PC-9 (cell line): ENCODE data around the gene SGMS1. TPM values are rescaled to one million over a fixed set of nuclear protein-coding genes. Genes with fewer than 3 reads are reported as not detected.
A peak's percentile ranks its signal among the peaks of the same experiment; 100 is the strongest.

ENCODE experiments used
- BruUV-seq: library from RNA; stranded (reverse); fragments of 400-500 nt; replicated peaks from 2 replicates; lab custom pipeline; 2021; lab: Mats Ljungman, UMichigan
- CTCF ChIA-PET: fragments of 300-600 bp; sonication (Branson Sonifier 250); formaldehyde crosslinking; loops from one replicate; lab custom pipeline; 2022; ENCODE audit warnings: antibody characterized with exemption; lab: Charles Lee
- POLR2A ChIA-PET: fragments of 300-600 bp; sonication (Branson Sonifier 250); formaldehyde crosslinking; loops from one replicate; lab custom pipeline; 2022; ENCODE audit warnings: antibody characterized with exemption; ENCODE audit not compliant: unreplicated experiment; lab: Charles Lee
- DNase-seq, 2 experiments: peaks; one replicate each; pipeline versions ENCODE4 v3.0.0 to v3.0.0-alpha.2; 2015 to 2022; ENCODE audit warnings: mixed read lengths in 1 of 2
- H2AFZ ChIP-seq: fragments of 200-600 bp; sonication (generic); 2 replicates; pipeline ENCODE4 v1.8.1; 2017; ENCODE audit warnings: antibody characterized with exemption
- H3F3A ChIP-seq: fragments of 200-600 bp; sonication (generic); 2 replicates; pipeline ENCODE4 v1.8.1; 2017; ENCODE audit warnings: antibody characterized with exemption, mild to moderate bottlenecking, low read depth; ENCODE audit not compliant: insufficient read depth
- H3K27ac ChIP-seq: fragments of 200-600 bp; sonication (generic); 2 replicates; pipeline ENCODE4 v1.6.1; 2016; ENCODE audit warnings: mixed run types
- H3K27me3 ChIP-seq: fragments of 200-600 bp; sonication (generic); 2 replicates; pipeline ENCODE4 v1.6.1; 2016; ENCODE audit warnings: low read depth, mixed run types; ENCODE audit not compliant: insufficient read depth
- H3K36me3 ChIP-seq: fragments of 200-600 bp; sonication (generic); 2 replicates; pipeline ENCODE4 v1.6.1; 2016; ENCODE audit warnings: low read depth, mixed run types
- H3K4me1 ChIP-seq: fragments of 200-600 bp; sonication (generic); replicated peaks from 2 replicates; pipeline ENCODE4 v1.6.1; 2016; ENCODE audit warnings: mixed run types; ENCODE audit not compliant: insufficient read depth
- H3K4me2 ChIP-seq: fragments of 200-600 bp; sonication (generic); 2 replicates; pipeline ENCODE4 v1.6.1; 2017; ENCODE audit warnings: mixed run types
- H3K4me3 ChIP-seq: fragments of 200-600 bp; sonication (generic); 2 replicates; pipeline ENCODE4 v1.6.1; 2016; ENCODE audit warnings: mixed run types
- H3K79me2 ChIP-seq: fragments of 200-600 bp; sonication (generic); 2 replicates; pipeline ENCODE4 v1.6.1; 2017; ENCODE audit warnings: low read depth, mixed run types
- H3K9me2 ChIP-seq: fragments of 200-600 bp; sonication (generic); 2 replicates; pipeline ENCODE4 v1.8.1; 2017; ENCODE audit warnings: mild to moderate bottlenecking; ENCODE audit not compliant: insufficient read depth
- H3K9me3 ChIP-seq: fragments of 200-600 bp; sonication (generic); 2 replicates; pipeline ENCODE4 v1.8.1; 2016; ENCODE audit warnings: low read depth; ENCODE audit not compliant: insufficient read depth
- H4K20me1 ChIP-seq: fragments of 200-600 bp; sonication (generic); 2 replicates; pipeline ENCODE4 v1.8.1; 2017; ENCODE audit not compliant: insufficient read depth
- CTCF ChIP-seq: fragments of 200-600 bp; sonication (generic); conservative IDR thresholded peaks from 2 replicates; pipeline ENCODE4 v1.6.1; 2017; ENCODE audit warnings: mixed run types, antibody characterized with exemption, mild to moderate bottlenecking, moderate library complexity
- EZH2 ChIP-seq: fragments of 200-600 bp; sonication (generic); IDR thresholded peaks from 2 replicates; pipeline ENCODE4 v1.8.0; 2017; ENCODE audit warnings: antibody characterized with exemption, low read depth
- intact Hi-C: fragments of 100-400 bp; cut with micrococcal nuclease; formaldehyde crosslinking; loops from one replicate; pipeline ENCODE4 v1.10.0; 2022; ENCODE audit not compliant: unreplicated experiment
- total RNA-seq: library from RNA; stranded (reverse); gene quantifications from 2 replicates; pipeline ENCODE4 v1.2.3, GENCODE V29; 2021

SGMS1 gene
- total RNA-seq, 1 experiment from 2014 or later, result 35.0 TPM

GRCh38 chr10:50613726-50614443, 9.9 kb downstream of the SGMS1 start:
- no TSS peak for BruUV-seq
- Histone ChIP-seq H3K4me2 (0 out of 2 replicates have a peak overlapping the region, but pooled peaks have one; percentile 19), H3K4me3 (no peak overlapping the region), H3K27ac (no peak overlapping the region), H4K20me1 (peaks cover 12% of the 10 kb centered on the region), H3K27me3 (no peaks in the 10 kb centered on the region), H3F3A (no peaks in the 10 kb centered on the region), H2AFZ (no peak overlapping the region), H3K9me2 (no peaks in the 10 kb centered on the region), H3K79me2 (peaks cover 79% of the 10 kb centered on the region), H3K9me3 (no peaks in the 10 kb centered on the region), H3K4me1 (peaks cover 29% of the 10 kb centered on the region), H3K36me3 (no peaks in the 10 kb centered on the region)
- CTCF ChIA-PET, result interaction anchor here (0.5 kb wide), 1 partner anchor 97 kb away, joined by 3 read pairs; no protein-coding TSS in a partner anchor
- TF ChIP-seq CTCF (no peak), EZH2 (no peak)
- DNase-seq, result peak in 1 of 2 experiments; percentile 4
- intact Hi-C loops, result no loop called here
- POLR2A ChIA-PET, result interaction anchor here (0.8 kb wide), 1 partner anchor 46 kb away, joined by 8 read pairs; no protein-coding TSS in a partner anchor

GRCh38 chr10:50613150-50613549, 10.6 kb downstream of the SGMS1 start:
- Histone ChIP-seq H3K79me2 (peaks cover 76% of the 10 kb centered on the region), H3K4me3 (no peak overlapping the region), H2AFZ (no peak overlapping the region), H3K36me3 (no peaks in the 10 kb centered on the region), H3F3A (no peaks in the 10 kb centered on the region), H4K20me1 (peaks cover 12% of the 10 kb centered on the region), H3K27me3 (no peaks in the 10 kb centered on the region), H3K4me2 (no peak overlapping the region), H3K9me2 (no peaks in the 10 kb centered on the region), H3K9me3 (no peaks in the 10 kb centered on the region), H3K4me1 (peaks cover 24% of the 10 kb centered on the region), H3K27ac (no peak overlapping the region)
- no peak for DNase-seq
- BruUV-seq, result no TSS peak
- CTCF ChIA-PET, result no interaction called here
- intact Hi-C loops, result no loop called here
- no peak for TF ChIP-seq EZH2
- no peak for TF ChIP-seq CTCF
- POLR2A ChIA-PET, result interaction anchor here (0.6 kb wide), 1 partner anchor 251 kb away, joined by 5 read pairs; no protein-coding TSS in a partner anchor

GRCh38 chr10:50610368-50610767, 13.4 kb downstream of the SGMS1 start:
- CTCF ChIA-PET, result no interaction called here
- no TSS peak for BruUV-seq

More at GRCh38 chr10:50610368-50610767, 13.4 kb downstream of the SGMS1 start:
- Histone ChIP-seq H3K36me3 (no peaks in the 10 kb centered on the region), H3K27me3 (no peaks in the 10 kb centered on the region), H3K4me1 (peaks cover 39% of the 10 kb centered on the region), H2AFZ (no peak overlapping the region), H3K4me3 (no peak overlapping the region), H4K20me1 (peaks cover 22% of the 10 kb centered on the region), H3K9me2 (no peaks in the 10 kb centered on the region), H3K4me2 (no peak overlapping the region), H3K27ac (no peak overlapping the region), H3K79me2 (peaks cover 75% of the 10 kb centered on the region), H3F3A (peaks cover 9% of the 10 kb centered on the region; the same call in 1 of the 2 replicates), H3K9me3 (no peaks in the 10 kb centered on the region)
- TF ChIP-seq EZH2 (no peak), CTCF (no peak)
- intact Hi-C loops, result no loop called here
- no peak for DNase-seq
- POLR2A ChIA-PET, result no interaction called here
